DOHH2 (cell line): ENCODE results near the gene ECHDC1.

ENCODE experiments used
- EZH2phosphoT487 ChIP-seq: fragments of 200-600 bp; sonication (generic); IDR thresholded peaks from 2 replicates; pipeline ENCODE4 v1.6.1; 2017; ENCODE audit warnings: borderline replicate concordance, mild to moderate bottlenecking, antibody characterized with exemption, low read length, moderate library complexity, mixed read lengths
- TF ChIP-seq, protein P1 (sequence below): fragments of 200-600 bp; sonication (generic); IDR thresholded peaks from one replicate; pipeline ENCODE4 v1.5.1; 2014; ENCODE audit warnings: antibody characterized with exemption, mild to moderate bottlenecking, low read depth, low read length; ENCODE audit not compliant: poor library complexity, severe bottlenecking

DNA sequence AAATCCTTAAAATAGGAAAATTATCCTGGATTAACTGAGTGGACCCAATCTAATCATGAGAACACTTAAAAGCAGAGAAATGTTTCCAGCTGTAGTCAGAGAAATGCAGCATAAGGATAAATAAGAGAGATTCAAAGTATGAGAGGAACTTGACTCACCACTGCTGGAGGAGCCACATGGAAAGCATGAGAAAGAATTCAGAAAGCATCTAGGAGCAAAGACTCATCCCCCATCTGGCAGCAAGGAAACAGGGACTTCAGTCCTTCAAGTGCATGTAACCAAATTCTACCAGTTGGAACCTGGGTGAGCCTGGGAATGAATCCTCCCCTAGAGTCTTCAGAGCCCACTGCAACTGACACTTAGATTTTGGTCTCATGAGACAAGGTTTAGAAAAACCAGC, 43.0 kb downstream of the ECHDC1 start:
- TF ChIP-seq, protein P1, sequence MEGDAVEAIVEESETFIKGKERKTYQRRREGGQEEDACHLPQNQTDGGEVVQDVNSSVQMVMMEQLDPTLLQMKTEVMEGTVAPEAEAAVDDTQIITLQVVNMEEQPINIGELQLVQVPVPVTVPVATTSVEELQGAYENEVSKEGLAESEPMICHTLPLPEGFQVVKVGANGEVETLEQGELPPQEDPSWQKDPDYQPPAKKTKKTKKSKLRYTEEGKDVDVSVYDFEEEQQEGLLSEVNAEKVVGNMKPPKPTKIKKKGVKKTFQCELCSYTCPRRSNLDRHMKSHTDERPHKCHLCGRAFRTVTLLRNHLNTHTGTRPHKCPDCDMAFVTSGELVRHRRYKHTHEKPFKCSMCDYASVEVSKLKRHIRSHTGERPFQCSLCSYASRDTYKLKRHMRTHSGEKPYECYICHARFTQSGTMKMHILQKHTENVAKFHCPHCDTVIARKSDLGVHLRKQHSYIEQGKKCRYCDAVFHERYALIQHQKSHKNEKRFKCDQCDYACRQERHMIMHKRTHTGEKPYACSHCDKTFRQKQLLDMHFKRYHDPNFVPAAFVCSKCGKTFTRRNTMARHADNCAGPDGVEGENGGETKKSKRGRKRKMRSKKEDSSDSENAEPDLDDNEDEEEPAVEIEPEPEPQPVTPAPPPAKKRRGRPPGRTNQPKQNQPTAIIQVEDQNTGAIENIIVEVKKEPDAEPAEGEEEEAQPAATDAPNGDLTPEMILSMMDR: no peak
- TF ChIP-seq EZH2phosphoT487: no peak
